HepG2 (cell line): Measurements from ENCODE around the gene MYL9. TPM values are rescaled to one million over a fixed set of nuclear protein-coding genes. Genes with fewer than 3 reads are reported as not detected.

ENCODE experiments used
- ATAC-seq: fragments of 200-7000 bp; cut with Tn5 transposase; 3 replicates; pipeline ENCODE4 v1.9.1; 2020; ENCODE audit warnings: mild to moderate bottlenecking, moderate library complexity
- BruUV-seq: library from RNA; stranded (reverse); fragments of 400-500 nt; replicated peaks from 2 replicates; lab custom pipeline; 2021; lab: Mats Ljungman, UMichigan
- CTCF ChIA-PET: fragments of 300-600 bp; formaldehyde crosslinking; extraction: SDS; loops from one replicate; lab custom pipeline; 2021; ENCODE audit warnings: low total read pairs, inconsistent platforms, low intra/inter-chr PET ratio; lab: Yijun Ruan, JAX
- POLR2A ChIA-PET: fragments of 350-600 bp; sonication (Branson Sonifier 250); formaldehyde crosslinking; loops from one replicate; lab custom pipeline; 2020; ENCODE audit warnings: antibody characterized with exemption, inconsistent platforms; lab: Yijun Ruan, JAX
- DNase-seq: peaks from one replicate; pipeline ENCODE4 v3.0.0-alpha.2; 2015; ENCODE audit warnings: low spot score
- FAIRE-seq: peaks from 3 replicates; lab custom pipeline; 2011; peaks lifted over from hg19 to GRCh38; lab: Jason Lieb, UNC
- H2AFZ ChIP-seq: one replicate; pipeline ENCODE4 v1.6.1; 2011; ENCODE audit warnings: low read length, inconsistent platforms
- H3K27ac ChIP-seq: fragments of 300-600 bp; 3 replicates; pipeline ENCODE4 v1.8.0; 2011; ENCODE audit warnings: mixed run types, mild to moderate bottlenecking, mixed read lengths, low read length, inconsistent platforms; ENCODE audit not compliant: insufficient read depth; ENCODE audit errors: extremely low read length
- H3K27me3 ChIP-seq, 2 experiments: fragments of 200-600 bp in 1 of 2; 2 replicates in 1 of 2; 3 replicates in 1 of 2; pipeline versions ENCODE4 v1.6.0 to v1.8.0; 2011; ENCODE audit warnings: low read length in 2 of 2, mild to moderate bottlenecking in 2 of 2, moderate library complexity in 2 of 2, inconsistent platforms in 1 of 2; ENCODE audit not compliant: insufficient read depth in 2 of 2, control insufficient read depth in 1 of 2
- H3K36me3 ChIP-seq, 2 experiments: fragments of 200-600 bp in 1 of 2; replicated peaks in 1 of 2; 2 replicates in 1 of 2; 3 replicates in 1 of 2; pipeline versions ENCODE4 v1.5.1 to v1.8.0; 2011; ENCODE audit warnings: low read length in 2 of 2, inconsistent platforms in 1 of 2; ENCODE audit not compliant: insufficient read depth in 2 of 2, control insufficient read depth in 1 of 2
- H3K4me1 ChIP-seq: 2 replicates; pipeline ENCODE4 v1.5.1; 2012; ENCODE audit warnings: low read length, inconsistent platforms; ENCODE audit not compliant: insufficient read depth
- H3K4me2 ChIP-seq: 2 replicates; pipeline ENCODE4 v1.6.0; 2011; ENCODE audit warnings: low read depth, low read length, inconsistent platforms
- H3K4me3 ChIP-seq, 3 experiments: fragments of 200-600 bp in 1 of 3; sonication (generic), shearing (Covaris generic) in 1 of 3; replicated peaks in 1 of 3; 2 replicates each; pipeline ENCODE4 v1.5.1; 2011 to 2016; ENCODE audit warnings: low read length in 3 of 3, inconsistent platforms in 2 of 3, low read depth in 2 of 3, mild to moderate bottlenecking in 2 of 3, control low read depth in 1 of 3, mixed read lengths in 1 of 3; ENCODE audit not compliant: insufficient read depth in 1 of 3
- H3K79me2 ChIP-seq: one replicate; pipeline ENCODE4 v1.6.1; 2011; ENCODE audit warnings: low read length, inconsistent platforms; ENCODE audit not compliant: insufficient read depth
- H3K9ac ChIP-seq: 2 replicates; pipeline ENCODE4 v1.6.0; 2011; ENCODE audit warnings: mild to moderate bottlenecking, low read depth, low read length, inconsistent platforms; ENCODE audit not compliant: insufficient read depth
- H3K9me3 ChIP-seq: 2 replicates; pipeline ENCODE4 v1.5.1; 2012; ENCODE audit warnings: mild to moderate bottlenecking, low read length
- H4K20me1 ChIP-seq: 2 replicates; pipeline ENCODE4 v1.6.0; 2011; ENCODE audit warnings: inconsistent platforms, mild to moderate bottlenecking, low read length, moderate library complexity; ENCODE audit not compliant: insufficient read depth
- ATF3 ChIP-seq: sonication (generic); formaldehyde crosslinking; IDR thresholded peaks from 2 replicates; pipeline ENCODE4 v1.4.0; 2020; ENCODE audit warnings: missing genetic modification reagents
- DNMT3B ChIP-seq: conservative IDR thresholded peaks from 2 replicates; pipeline ENCODE4 v1.6.1; 2016; ENCODE audit warnings: missing biosample characterization, control low read depth
- DR1 ChIP-seq: sonication (generic); formaldehyde crosslinking; IDR thresholded peaks from 2 replicates; pipeline ENCODE4 v1.8.0; 2021; ENCODE audit warnings: mild to moderate bottlenecking, missing genetic modification reagents, inconsistent platforms
- ONECUT2 ChIP-seq: sonication (generic); formaldehyde crosslinking; IDR thresholded peaks from 2 replicates; pipeline ENCODE4 v1.4.0; 2020; ENCODE audit warnings: missing genetic modification reagents
- POLR2A ChIP-seq, 2 experiments: IDR thresholded peaks; 2 replicates each; pipeline ENCODE4 v1.6.1; 2011; ENCODE audit warnings: low read depth in 2 of 2, low read length in 2 of 2, mild to moderate bottlenecking in 1 of 2, moderate library complexity in 1 of 2; ENCODE audit not compliant: insufficient read depth in 1 of 2
- RBAK ChIP-seq: sonication (generic); formaldehyde crosslinking; IDR thresholded peaks from 2 replicates; pipeline ENCODE4 v1.5.1; 2020; ENCODE audit warnings: mild to moderate bottlenecking, missing genetic modification reagents
- SRY ChIP-seq: sonication (generic); formaldehyde crosslinking; IDR thresholded peaks from 2 replicates; pipeline ENCODE4 v1.8.0; 2022; ENCODE audit warnings: mild to moderate bottlenecking, missing genetic modification reagents
- TBX2 ChIP-seq: sonication (generic); formaldehyde crosslinking; IDR thresholded peaks from 2 replicates; pipeline ENCODE4 v1.5.0; 2020; ENCODE audit warnings: missing genetic modification reagents, mild to moderate bottlenecking, borderline replicate concordance
- ZNF3 ChIP-seq: IDR thresholded peaks from 2 replicates; pipeline ENCODE4 v1.7.0; 2017; ENCODE audit warnings: inconsistent platforms
- ZNF407 ChIP-seq: sonication (generic); formaldehyde crosslinking; IDR thresholded peaks from one replicate; pipeline ENCODE4 v1.5.1; 2020; ENCODE audit warnings: mild to moderate bottlenecking, missing genetic modification reagents; ENCODE audit errors: not compliant biosample characterization
- WGBS: methylation state at CpG from one replicate; pipeline ENCODE4 v1.1.6; 2017; ENCODE audit warnings: low lambda C conversion rate; 5-methylcytosine and 5-hydroxymethylcytosine counted together
- in situ Hi-C: cut with HindIII; loops from 2 replicates; pipeline ENCODE4 v1.10.0; 2017; ENCODE audit warnings: low pct_unique_long_range_greater_than_20kb; ENCODE audit not compliant: extremely low pct_ligation_motif_present
- intact Hi-C: fragments of 100-400 bp; cut with micrococcal nuclease; formaldehyde crosslinking; loops from one replicate; pipeline ENCODE4 v1.10.0; 2022; ENCODE audit not compliant: unreplicated experiment
- polyA plus RNA-seq, 8 experiments: library from polyadenylated mRNA; depleted of rRNA in 3 of 8; stranded (reverse) in 7 of 8; unstranded in 1 of 8; fragments of >200 nt; fragmentation: Illumina TruSeq in 4 of 8; extraction: Trizol in 4 of 8; gene quantifications; 2 replicates each; pipeline versions ENCODE4 v1.2.1 to v1.2.3, GENCODE V29; 2011 to 2016; ENCODE audit warnings: low read depth in 4 of 8, missing spikeins in 1 of 8, mixed read lengths in 1 of 8; ENCODE audit not compliant: insufficient read depth in 1 of 8
- total RNA-seq, 5 experiments: library from RNA; depleted of rRNA; stranded (reverse); fragments of >200 nt; fragmentation: Illumina TruSeq; extraction: Trizol; gene quantifications; 2 replicates each; pipeline ENCODE4 v1.2.3, GENCODE V29; 2016; ENCODE audit warnings: low read depth in 1 of 5

The MYL9 gene
- total and polyA plus RNA-seq, 2 of the 13 experiments (the other 11 are each of a cell fraction or from before 2014, with no cell fraction given): 0.87 to 2.2 TPM

GRCh38 chr20:36497856-36498255 is 43.5 kb upstream of the MYL9 start:
- POLR2A ChIA-PET: no interaction called here
- Histone ChIP-seq H3K4me1 (peaks cover 6% of the 10 kb centered on the region; the same call in 1 of the 2 replicates), H3K79me2 (peaks cover 3% of the 10 kb centered on the region), H4K20me1 (peaks cover 3% of the 10 kb centered on the region), H3K27ac (no peak overlapping the region), H3K9ac (no peak overlapping the region), H3K4me2 (no peak overlapping the region), H3K4me3 (no peak overlapping the region), H3K36me3 (peaks cover 49 to 70% of the 10 kb centered on the region in 2 experiments), H3K27me3 (no peaks in the 10 kb centered on the region), H3K9me3 (no peaks in the 10 kb centered on the region), H2AFZ (no peak overlapping the region)
- BruUV-seq: no TSS peak
- 94% methylated on average over 4 of the region's 4 CpGs for WGBS
- DNase-seq: no peak
- TF ChIP-seq RBAK (CRISPR knock-in tag): no peak
- no peak for TF ChIP-seq ATF3 (CRISPR knock-in tag)
- TF ChIP-seq SRY (CRISPR knock-in tag): peak; percentile 30; the same call in 1 of the 2 replicates
- 0 out of 2 replicates have a peak, but pooled peaks have one; percentile 19 for TF ChIP-seq DR1
- ATAC-seq: no peak
- in situ Hi-C loops (no loop called here), intact Hi-C loops (no loop called here)
- CTCF ChIA-PET: no interaction called here
- no peak for FAIRE-seq

- FAIRE-seq: no peak
- 95% methylated on average over 14 of the region's 14 CpGs for WGBS
- no peak overlapping the region for H3K9ac ChIP-seq
- ChIA-PET CTCF (no interaction called here), POLR2A (no interaction called here)
- no TSS peak for BruUV-seq
- in situ Hi-C loops (no loop called here), intact Hi-C loops (no loop called here)
- no peak overlapping the region for H3K4me3 ChIP-seq
- DNase-seq: no peak
- H3K27ac ChIP-seq: no peak overlapping the region
- H3K79me2 ChIP-seq: peaks cover 3% of the 10 kb centered on the region
- no peak for ATAC-seq
- H3K27me3 ChIP-seq: no peaks in the 10 kb centered on the region
- peaks cover 6% of the 10 kb centered on the region; the same call in 1 of the 2 replicates for H3K4me1 ChIP-seq
- H2AFZ ChIP-seq: no peak overlapping the region
- peaks cover 51 to 68% of the 10 kb centered on the region in 2 experiments for H3K36me3 ChIP-seq
- no peaks in the 10 kb centered on the region; the same call in none of the 2 replicates for H4K20me1 ChIP-seq
- H3K4me2 ChIP-seq: no peak overlapping the region
- no peaks in the 10 kb centered on the region for H3K9me3 ChIP-seq
- TF ChIP-seq ZNF3 (CRISPR knock-in tag) (no peak), TBX2 (no peak), DNMT3B (CRISPR knock-in tag) (no peak), POLR2A (IDR thresholded peaks at IDR 0.05; ENCODE audit: insufficient read depth in 1 of 2, low read depth in 2 of 2, low read length in 2 of 2) (0 out of 4 replicates have a peak, but pooled peaks of 1 of the 2 experiments have one; percentile 39), ONECUT2 (no peak), ZNF407 (no peak)
These were observed 42.7 kb upstream of the MYL9 start for GRCh38 chr20:36498386-36499179.
